ENCODE measurements around the gene PTTG2.
"Not testable (repeated sequence)": the region's sequence is repeated elsewhere in the genome, so short reads cannot be mapped to it uniquely, and the experiment has no call there.

The PTTG2 gene

GRCh38 chr4:37960098-37960497, at the start of gene PTTG2:
Gene PTTG2, plus strand, starts transcription at chr4:37960398. Its CDS starts 37 bp downstream, at chr4:37960435.
- Histone ChIP-seq H3K9me3 (ENCODE audit: insufficient read depth, low read depth, low read length) (no peaks in the 10 kb centered on the region), H3K4me3 (ENCODE audit: low read length) (no peak within 1 kb of the TSS), H3K9ac (ENCODE audit: low read depth, low read length) (no peak within 1 kb of the TSS), H3K36me3 (ENCODE audit: insufficient read depth, low read depth, low read length) (no peaks in the 10 kb centered on the region), H3K27me3 (ENCODE audit: insufficient read depth, low read length) (no peaks in the 10 kb centered on the region), H3K27ac (ENCODE audit: low read length) (no peak within 1 kb of the TSS), H3K4me1 (ENCODE audit: insufficient read depth, low read length) (no peaks in the 10 kb centered on the region; the same call in 1 of the 2 replicates)

GRCh38 chr4:37914539-37914938, 45.7 kb upstream of the PTTG2 start:
- H3K4me3 ChIP-seq (ENCODE audit: low read length) = no peak overlapping the region
- H3K9ac ChIP-seq (ENCODE audit: low read depth, low read length) = no peak overlapping the region
- H3K36me3 ChIP-seq (ENCODE audit: insufficient read depth, low read depth, low read length) = no peaks in the 10 kb centered on the region
- H3K9me3 ChIP-seq (ENCODE audit: insufficient read depth, low read depth, low read length) = no peaks in the 10 kb centered on the region
- no peaks in the 10 kb centered on the region for H3K4me1 ChIP-seq (ENCODE audit: insufficient read depth, low read length)
- H3K27ac ChIP-seq (ENCODE audit: low read length) = no peak overlapping the region
- no peaks in the 10 kb centered on the region for H3K27me3 ChIP-seq (ENCODE audit: insufficient read depth, low read length)

GRCh38 chr4:37917388-37917787, 42.8 kb upstream of the PTTG2 start:
- Histone ChIP-seq H3K36me3 (ENCODE audit: insufficient read depth, low read depth, low read length) (no peaks in the 10 kb centered on the region), H3K9ac (ENCODE audit: low read depth, low read length) (no peak overlapping the region), H3K4me3 (ENCODE audit: low read length) (no peak overlapping the region), H3K9me3 (ENCODE audit: insufficient read depth, low read depth, low read length) (no peaks in the 10 kb centered on the region), H3K4me1 (ENCODE audit: insufficient read depth, low read length) (no peaks in the 10 kb centered on the region), H3K27ac (ENCODE audit: low read length) (no peak overlapping the region), H3K27me3 (ENCODE audit: insufficient read depth, low read length) (no peaks in the 10 kb centered on the region)

- Histone ChIP-seq H3K36me3 (ENCODE audit: insufficient read depth, low read depth, low read length) (no peaks in the 10 kb centered on the region), H3K27me3 (ENCODE audit: insufficient read depth, low read length) (no peaks in the 10 kb centered on the region), H3K9me3 (ENCODE audit: insufficient read depth, low read depth, low read length) (no peaks in the 10 kb centered on the region), H3K9ac (ENCODE audit: low read depth, low read length) (no peak overlapping the region), H3K4me1 (ENCODE audit: insufficient read depth, low read length) (no peaks in the 10 kb centered on the region), H3K27ac (ENCODE audit: low read length) (no peak overlapping the region), H3K4me3 (ENCODE audit: low read length) (no peak overlapping the region)
These were observed 41.5 kb upstream of the PTTG2 start for GRCh38 chr4:37918653-37919052.

- no peaks in the 10 kb centered on the region for H3K27me3 ChIP-seq (ENCODE audit: insufficient read depth, low read length)
- no peak overlapping the region for H3K4me3 ChIP-seq (ENCODE audit: low read length)
- H3K27ac ChIP-seq (ENCODE audit: low read length) = no peak overlapping the region
- peaks cover 5% of the 10 kb centered on the region; the same call in 1 of the 2 replicates for H3K4me1 ChIP-seq (ENCODE audit: insufficient read depth, low read length)
- no peak overlapping the region for H3K9ac ChIP-seq (ENCODE audit: low read depth, low read length)
- no peaks in the 10 kb centered on the region for H3K36me3 ChIP-seq (ENCODE audit: insufficient read depth, low read depth, low read length)
- no peaks in the 10 kb centered on the region for H3K9me3 ChIP-seq (ENCODE audit: insufficient read depth, low read depth, low read length)
These were observed 37.9 kb upstream of the PTTG2 start for GRCh38 chr4:37922328-37922727.

GRCh38 chr4:37923089-37923488, 37.1 kb upstream of the PTTG2 start:
- not testable (repeated sequence) for H3K9ac ChIP-seq (ENCODE audit: low read depth, low read length)

GRCh38 chr4:37924946-37925345, 35.3 kb upstream of the PTTG2 start:
- Histone ChIP-seq H3K27me3 (ENCODE audit: insufficient read depth, low read length) (no peaks in the 10 kb centered on the region), H3K27ac (ENCODE audit: low read length) (no peak overlapping the region), H3K4me3 (ENCODE audit: low read length) (no peak overlapping the region), H3K36me3 (ENCODE audit: insufficient read depth, low read depth, low read length) (no peaks in the 10 kb centered on the region), H3K9ac (ENCODE audit: low read depth, low read length) (no peak overlapping the region), H3K4me1 (ENCODE audit: insufficient read depth, low read length) (peaks cover 7% of the 10 kb centered on the region; the same call in 1 of the 2 replicates), H3K9me3 (ENCODE audit: insufficient read depth, low read depth, low read length) (no peaks in the 10 kb centered on the region)

More at GRCh38 chr4:37923089-37923488, 37.1 kb upstream of the PTTG2 start:
- not testable (repeated sequence) for H3K4me3 ChIP-seq (ENCODE audit: low read length); H3K27me3 ChIP-seq (ENCODE audit: insufficient read depth, low read length); H3K27ac ChIP-seq (ENCODE audit: low read length); H3K4me1 ChIP-seq (ENCODE audit: insufficient read depth, low read length); H3K9me3 ChIP-seq (ENCODE audit: insufficient read depth, low read depth, low read length); H3K36me3 ChIP-seq (ENCODE audit: insufficient read depth, low read depth, low read length)

- Histone ChIP-seq H3K4me3 (ENCODE audit: low read length) (no peak overlapping the region), H3K9ac (ENCODE audit: low read depth, low read length) (no peak overlapping the region), H3K27ac (ENCODE audit: low read length) (no peak overlapping the region), H3K27me3 (ENCODE audit: insufficient read depth, low read length) (no peaks in the 10 kb centered on the region), H3K36me3 (ENCODE audit: insufficient read depth, low read depth, low read length) (no peaks in the 10 kb centered on the region), H3K4me1 (ENCODE audit: insufficient read depth, low read length) (peaks cover 7% of the 10 kb centered on the region; the same call in 1 of the 2 replicates), H3K9me3 (ENCODE audit: insufficient read depth, low read depth, low read length) (no peaks in the 10 kb centered on the region)
These were observed 32.8 kb upstream of the PTTG2 start for GRCh38 chr4:37927434-37927833.

- Histone ChIP-seq H3K27me3 (ENCODE audit: insufficient read depth, low read length) (no peaks in the 10 kb centered on the region), H3K4me1 (ENCODE audit: insufficient read depth, low read length) (peaks cover 7% of the 10 kb centered on the region; the same call in 1 of the 2 replicates), H3K4me3 (ENCODE audit: low read length) (no peak overlapping the region)
These were observed 31.5 kb upstream of the PTTG2 start for GRCh38 chr4:37928426-37929416.

GRCh38 chr4:37934096-37934495, 26.1 kb upstream of the PTTG2 start:
- Histone ChIP-seq H3K4me3 (ENCODE audit: low read length) (no peak overlapping the region), H3K9me3 (ENCODE audit: insufficient read depth, low read depth, low read length) (no peaks in the 10 kb centered on the region), H3K4me1 (ENCODE audit: insufficient read depth, low read length) (0 out of 2 replicates have a peak, but pooled peaks cover 3% of the 10 kb centered on the region), H3K27ac (ENCODE audit: low read length) (no peak overlapping the region), H3K9ac (ENCODE audit: low read depth, low read length) (no peak overlapping the region), H3K36me3 (ENCODE audit: insufficient read depth, low read depth, low read length) (no peaks in the 10 kb centered on the region), H3K27me3 (ENCODE audit: insufficient read depth, low read length) (no peaks in the 10 kb centered on the region)

More at GRCh38 chr4:37928426-37929416, 31.5 kb upstream of the PTTG2 start:
- H3K36me3 ChIP-seq (ENCODE audit: insufficient read depth, low read depth, low read length) = no peaks in the 10 kb centered on the region
- no peak overlapping the region for H3K9ac ChIP-seq (ENCODE audit: low read depth, low read length)
- no peaks in the 10 kb centered on the region for H3K9me3 ChIP-seq (ENCODE audit: insufficient read depth, low read depth, low read length)
- H3K27ac ChIP-seq (ENCODE audit: low read length) = no peak overlapping the region

- H3K9ac ChIP-seq (ENCODE audit: low read depth, low read length) = no peak overlapping the region
- H3K36me3 ChIP-seq (ENCODE audit: insufficient read depth, low read depth, low read length) = no peaks in the 10 kb centered on the region
- H3K27me3 ChIP-seq (ENCODE audit: insufficient read depth, low read length) = no peaks in the 10 kb centered on the region
- H3K4me3 ChIP-seq (ENCODE audit: low read length) = no peak overlapping the region
- no peak overlapping the region for H3K27ac ChIP-seq (ENCODE audit: low read length)
- no peaks in the 10 kb centered on the region for H3K4me1 ChIP-seq (ENCODE audit: insufficient read depth, low read length)
- no peaks in the 10 kb centered on the region for H3K9me3 ChIP-seq (ENCODE audit: insufficient read depth, low read depth, low read length)
These were observed 25.6 kb upstream of the PTTG2 start for GRCh38 chr4:37934609-37935008.

GRCh38 chr4:37935026-37935425, 25.2 kb upstream of the PTTG2 start:
- Histone ChIP-seq H3K27me3 (ENCODE audit: insufficient read depth, low read length) (no peaks in the 10 kb centered on the region), H3K36me3 (ENCODE audit: insufficient read depth, low read depth, low read length) (no peaks in the 10 kb centered on the region), H3K4me3 (ENCODE audit: low read length) (no peak overlapping the region), H3K27ac (ENCODE audit: low read length) (no peak overlapping the region), H3K9me3 (ENCODE audit: insufficient read depth, low read depth, low read length) (no peaks in the 10 kb centered on the region), H3K9ac (ENCODE audit: low read depth, low read length) (no peak overlapping the region), H3K4me1 (ENCODE audit: insufficient read depth, low read length) (no peaks in the 10 kb centered on the region)

Data from iPS-20b (cell line).